HG02798 (cell line): ENCODE data around the gene PARD3.
"Not testable (repeated sequence)": the region's sequence is repeated elsewhere in the genome, so short reads cannot be mapped to it uniquely, and the experiment has no call there.

ENCODE experiments used
- ATAC-seq: cut with Tn5 transposase; IDR thresholded peaks from one replicate; pipeline ENCODE4 v1.9.1; 2021; ENCODE audit warnings: mild to moderate bottlenecking; ENCODE audit not compliant: unreplicated experiment, poor library complexity

Gene PARD3

DNA sequence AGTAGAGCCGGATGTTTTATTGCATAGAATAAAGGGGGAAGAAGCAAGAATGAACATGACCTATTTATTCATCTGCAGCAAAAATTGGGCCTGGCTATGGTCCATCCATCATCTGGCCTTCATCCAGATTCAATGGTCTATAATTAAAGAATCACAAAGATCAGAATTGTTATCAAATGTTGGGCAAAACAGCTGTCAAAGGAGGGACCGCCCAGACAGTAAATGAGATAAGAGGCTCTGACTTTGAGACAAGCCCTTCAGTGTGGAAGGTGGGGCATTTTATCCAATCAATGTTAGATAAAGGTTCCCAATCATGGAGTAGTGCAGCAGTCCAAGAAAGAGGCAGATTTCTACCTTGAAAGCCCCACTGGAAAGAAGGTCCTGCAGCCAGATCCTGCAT lies 153.5 kb downstream of the PARD3 start:
- ATAC-seq = no peak

DNA sequence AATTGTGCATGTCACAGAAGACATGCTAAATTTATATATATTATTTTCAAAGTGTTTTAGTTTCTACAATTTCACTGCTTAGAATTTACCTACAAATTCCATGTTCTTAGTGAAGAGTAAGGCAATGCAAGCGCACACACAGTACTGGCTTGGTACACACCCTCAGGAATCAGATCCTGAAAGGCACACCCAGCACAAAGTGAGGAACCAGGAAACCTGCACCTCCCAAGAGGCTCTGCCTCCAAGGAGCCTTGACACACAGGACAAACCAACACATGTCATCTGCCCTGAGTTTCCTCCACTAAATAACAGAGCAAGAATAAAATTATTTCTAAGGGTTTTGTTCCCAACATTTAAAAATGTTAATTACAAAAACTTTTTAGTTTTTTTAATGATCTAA lies 156.2 kb downstream of the PARD3 start:
- ATAC-seq = no peak

DNA sequence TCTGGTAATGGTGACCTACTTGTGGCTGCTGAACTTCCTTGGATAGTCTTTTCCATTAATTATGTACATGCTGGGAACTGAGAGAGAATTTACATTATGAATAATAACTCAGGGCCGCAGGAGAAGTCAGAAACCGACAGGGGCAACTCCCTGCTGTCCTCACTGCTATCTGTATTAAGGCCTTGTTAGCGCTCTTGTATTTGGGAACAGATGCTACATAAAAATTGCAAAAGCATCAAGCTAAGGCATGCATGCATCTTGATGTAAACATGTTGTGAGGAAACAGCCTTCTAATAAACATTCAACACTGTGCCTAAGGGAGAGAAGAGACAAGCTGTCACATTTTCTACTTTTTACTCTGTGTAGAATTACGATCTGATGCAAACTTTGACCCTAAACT lies 158.4 kb downstream of the PARD3 start:
- no peak for ATAC-seq

GRCh38 chr10:34655286-34656170 lies 159.6 kb downstream of the PARD3 start:
- ATAC-seq = peak; percentile 54

GRCh38 chr10:34654211-34654610 lies 160.9 kb downstream of the PARD3 start:
- no peak for ATAC-seq

DNA sequence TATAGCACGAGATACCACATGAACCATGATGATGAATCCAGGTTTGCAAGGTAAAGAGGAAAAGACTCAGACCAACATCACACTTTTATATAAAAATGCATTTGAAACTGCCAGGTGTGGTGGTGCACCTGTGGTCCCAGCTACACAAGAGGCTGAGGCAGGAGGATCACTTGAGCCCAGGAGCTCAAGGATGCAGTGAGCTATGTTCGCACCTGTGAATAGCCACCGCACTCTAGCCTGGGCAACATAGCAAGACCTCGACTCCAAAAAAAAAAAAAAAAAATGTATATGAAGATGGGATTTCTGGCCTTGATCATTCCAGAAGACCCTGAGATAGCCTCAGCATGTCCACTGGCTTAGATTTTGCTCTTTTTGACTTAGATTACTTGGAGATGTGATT lies 161.6 kb downstream of the PARD3 start:
- ATAC-seq = no peak

- ATAC-seq = no peak
Observed at GRCh38 chr10:34651416-34652195, 163.5 kb downstream of the PARD3 start.

DNA sequence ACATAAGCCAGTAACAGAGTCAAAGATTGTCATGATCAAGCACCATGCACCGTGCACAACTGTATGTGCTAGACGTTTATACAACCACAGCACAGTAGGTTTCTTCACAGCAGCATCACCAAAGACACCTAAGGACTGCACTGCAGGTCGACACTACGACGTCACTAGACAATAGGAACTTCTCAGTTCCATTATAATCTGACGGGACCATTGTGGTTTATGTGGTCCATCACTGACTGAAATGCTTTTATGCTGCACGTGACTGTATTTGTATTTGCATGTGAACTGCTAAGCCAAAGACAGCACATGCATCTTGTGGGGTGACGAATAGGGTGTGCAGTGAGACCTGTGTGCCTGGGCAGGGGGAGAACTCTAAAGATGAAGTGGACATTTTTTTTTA lies 164.9 kb downstream of the PARD3 start:
- ATAC-seq = peak; percentile 57

GRCh38 chr10:34649385-34649784 lies 165.7 kb downstream of the PARD3 start:
- no peak for ATAC-seq

- no peak for ATAC-seq
Observed at GRCh38 chr10:34648919-34649318, 166.2 kb downstream of the PARD3 start.

- no peak for ATAC-seq
Observed at GRCh38 chr10:34647875-34648865, 166.9 kb downstream of the PARD3 start.

DNA sequence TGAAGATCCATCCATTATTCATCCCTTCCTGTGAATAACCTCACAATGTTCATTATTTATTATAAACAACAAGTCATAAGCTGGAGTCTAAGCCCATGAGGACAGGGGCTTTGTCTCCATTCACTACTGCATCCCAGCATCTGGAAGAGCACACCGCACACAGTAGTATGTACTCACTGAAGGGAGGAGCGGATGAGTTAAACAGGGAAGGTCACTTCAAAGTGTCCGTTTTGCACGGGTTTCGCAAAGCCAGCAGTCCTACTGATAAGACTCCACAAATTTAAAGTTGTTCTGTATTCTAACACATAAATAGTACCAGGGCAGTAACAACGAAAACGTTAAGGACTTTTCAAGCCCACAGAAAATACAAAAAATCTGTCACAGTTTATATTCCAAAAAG lies 167.9 kb downstream of the PARD3 start:
- no peak for ATAC-seq

DNA sequence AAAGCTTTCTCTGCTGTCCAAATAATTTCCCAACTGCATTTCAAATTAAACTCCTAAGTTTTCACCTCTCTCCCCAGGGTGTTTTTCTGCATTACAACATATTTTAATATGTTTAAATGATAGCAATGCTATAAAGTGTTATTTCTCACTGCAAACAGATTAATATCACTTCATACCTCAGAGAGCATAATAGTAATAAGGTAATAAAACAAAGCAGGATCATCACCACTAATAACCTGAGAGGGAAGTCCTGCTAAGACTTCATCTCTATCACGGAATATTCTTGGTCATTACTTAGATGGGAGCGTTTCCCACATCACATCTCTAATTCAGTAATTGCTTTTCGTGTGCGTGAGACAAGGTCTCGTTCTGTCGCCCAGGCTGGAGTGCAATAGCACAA lies 168.8 kb downstream of the PARD3 start:
- no peak for ATAC-seq

DNA sequence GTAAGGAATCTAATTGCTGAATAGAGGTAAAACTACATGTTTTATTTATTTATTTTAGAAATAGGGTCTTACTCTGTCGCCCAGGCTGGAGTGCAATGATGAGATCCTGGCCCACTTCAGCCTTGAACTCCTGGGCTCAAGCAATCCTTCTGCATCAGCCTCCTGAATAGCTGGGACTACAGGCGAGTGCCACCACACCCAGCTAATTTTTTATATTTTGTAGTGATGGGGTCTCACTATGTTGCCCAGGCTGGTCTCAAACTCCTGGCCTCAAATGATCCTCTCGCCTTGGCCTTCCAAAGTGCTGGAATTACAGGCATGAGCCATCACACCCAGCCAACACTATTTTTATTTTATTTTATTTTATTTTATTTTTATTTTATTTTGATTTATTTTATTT lies 170.3 kb downstream of the PARD3 start:
- not testable (repeated sequence) for ATAC-seq

GRCh38 chr10:34644224-34644623 lies 170.9 kb downstream of the PARD3 start:
- ATAC-seq = no peak

DNA sequence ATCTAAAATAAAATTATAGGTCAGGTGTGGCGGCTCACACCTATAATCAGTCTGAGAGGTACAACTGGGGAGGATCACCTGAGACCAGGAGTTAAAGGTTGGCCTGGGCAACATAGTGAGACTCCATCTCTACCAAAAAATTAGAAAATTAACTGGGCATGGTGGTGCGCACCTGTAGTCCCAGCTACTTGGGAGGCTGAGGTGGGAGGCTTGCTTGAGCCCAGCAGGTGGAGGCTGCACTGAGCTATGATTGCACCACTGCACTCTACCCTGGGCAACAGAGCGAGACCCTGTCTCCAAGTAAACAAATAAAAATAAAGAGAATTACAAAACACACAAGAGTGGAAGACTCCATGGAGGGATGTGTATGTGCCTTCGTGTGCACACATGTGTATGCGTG lies 171.5 kb downstream of the PARD3 start:
- ATAC-seq = no peak

DNA sequence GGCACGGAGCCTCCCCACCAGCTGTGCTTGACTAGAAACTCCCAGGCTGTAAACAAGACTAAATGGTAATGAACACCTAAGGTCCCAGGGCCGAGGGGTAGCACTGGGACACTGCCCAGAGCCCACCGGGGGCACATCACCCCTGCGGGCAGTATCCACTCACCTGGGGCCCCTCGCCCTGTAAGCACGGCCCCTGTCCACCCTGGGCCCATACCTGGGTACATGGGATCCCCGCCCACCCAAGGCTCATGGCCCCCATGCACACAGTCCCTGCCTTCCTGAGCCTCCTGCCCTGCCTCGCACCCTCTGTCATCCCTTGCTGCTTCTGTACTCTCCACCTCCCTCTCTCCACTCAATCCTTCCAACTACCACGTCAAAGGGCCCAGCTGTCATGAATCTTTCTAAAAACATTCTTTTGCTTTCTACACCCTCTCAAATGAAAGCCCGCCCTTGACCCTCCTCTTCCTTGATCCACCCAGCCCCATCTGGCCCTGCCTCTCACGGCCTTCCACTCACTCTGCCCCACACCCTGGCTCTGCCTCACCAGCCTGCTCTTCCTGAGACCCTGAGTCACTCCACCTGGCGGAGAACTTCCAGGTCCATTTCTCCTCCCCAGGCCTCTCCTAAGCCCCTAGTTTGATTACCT lies 173.1 kb downstream of the PARD3 start:
- ATAC-seq = no peak

DNA sequence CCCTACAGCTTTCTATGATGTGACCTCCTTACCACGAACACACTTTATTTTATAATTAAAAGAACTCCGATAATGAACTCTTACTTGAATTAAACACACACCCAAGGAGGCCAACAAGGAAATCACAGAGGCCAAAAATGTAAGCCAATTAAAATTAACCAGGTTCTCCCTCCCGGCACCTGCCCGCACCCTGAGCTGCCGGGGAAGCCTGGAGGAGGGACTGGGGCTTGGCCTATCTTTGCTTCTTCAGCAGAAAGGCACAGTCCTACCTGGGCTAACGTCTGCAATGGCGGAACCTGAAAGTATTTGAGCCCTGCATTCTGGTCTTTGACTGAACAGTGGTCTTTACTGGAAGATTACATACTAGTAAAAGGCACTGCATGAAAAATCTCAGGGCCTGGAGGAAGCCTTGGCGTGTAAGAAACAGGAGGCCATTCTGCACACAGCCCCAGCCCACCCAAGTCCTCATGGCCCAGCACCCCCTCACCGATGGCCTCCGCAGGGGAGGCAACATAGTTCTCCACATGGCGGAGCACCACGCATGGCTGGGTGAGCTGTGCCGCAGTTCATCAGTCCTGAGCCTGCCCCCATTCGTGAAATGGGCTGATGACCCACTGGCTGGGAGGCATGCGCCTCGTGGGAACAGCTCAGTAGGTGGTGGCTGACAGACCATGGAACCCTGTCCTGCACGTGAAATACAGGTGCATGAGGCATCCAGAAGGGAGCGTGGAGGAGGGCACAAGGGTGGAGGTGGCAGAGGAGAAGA lies 173.8 kb downstream of the PARD3 start:
- no peak for ATAC-seq

DNA sequence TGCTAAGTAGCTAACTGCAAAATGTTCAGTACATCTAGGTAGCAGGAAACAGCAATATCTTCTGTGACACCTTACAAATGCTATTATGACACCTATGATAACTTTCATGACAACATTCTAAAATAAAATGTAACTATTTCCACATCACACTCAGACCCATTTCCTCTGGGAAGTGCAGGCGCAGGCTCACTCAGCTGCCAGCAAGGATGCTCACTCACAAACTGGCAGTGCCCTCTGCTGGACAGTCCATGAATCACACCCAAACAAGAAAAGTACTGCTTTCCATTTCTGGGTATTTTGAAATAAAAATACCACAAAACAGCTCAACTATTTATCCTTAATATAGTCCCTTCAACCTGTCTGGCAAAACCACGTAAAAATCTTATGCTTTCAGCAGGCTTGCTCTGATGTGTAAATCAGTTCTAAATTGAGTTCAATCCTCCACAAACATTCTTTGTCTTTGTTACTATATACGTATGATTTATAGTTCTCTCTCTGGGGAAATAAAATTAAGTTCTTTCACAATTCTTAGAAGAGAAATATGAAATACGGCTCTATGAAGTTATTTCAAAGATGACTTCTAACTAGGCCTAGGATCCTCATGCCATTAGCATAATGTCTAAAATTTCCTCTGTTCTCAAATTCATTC lies 176.6 kb downstream of the PARD3 start:
- peak; percentile 47 for ATAC-seq
